Subcutaneous preadipocyte (primary cell): ENCODE data around the gene SLC4A2. TPM values are rescaled to one million over a fixed set of nuclear protein-coding genes. Genes with fewer than 3 reads are reported as not detected.

ENCODE experiments used
- total RNA-seq: library from RNA; depleted of rRNA; stranded (reverse); fragments of >200 nt; gene quantifications from 2 replicates; pipeline ENCODE4 v1.2.3, GENCODE V29; 2012

SLC4A2 gene
- 43.7 and 55.9 TPM in 2 replicates for total RNA-seq

GRCh38 chr7:151059367-151060112, at the start of gene SLC4A2:
TSS of gene SLC4A2 (plus strand) at chr7:151059589. CDS start at chr7:151061988, 2,399 bp downstream.

GRCh38 chr7:151024435-151025056, 34.8 kb upstream of the SLC4A2 start, which contains the start of gene ATG9B:
TSS of gene ATG9B (minus strand) at chr7:151024494. CDS start at chr7:151024423, 71 bp downstream.

GRCh38 chr7:151028131-151028947, 31.1 kb upstream of the SLC4A2 start, which contains the start of gene ABCB8:
TSS of gene ABCB8 (plus strand) at chr7:151028450. CDS start at chr7:151028516, 66 bp downstream.

GRCh38 chr7:151047976-151048815, 11.2 kb upstream of the SLC4A2 start, which contains the start of gene ASIC3:
TSS of gene ASIC3 (plus strand) at chr7:151048531. CDS start at chr7:151048886, 355 bp downstream.

GRCh38 chr7:151057506-151057988, 1.8 kb upstream of the SLC4A2 start, which contains the start of gene CDK5:
TSS of gene CDK5 (minus strand) at chr7:151057897. CDS start at chr7:151057848, 49 bp downstream.

GRCh38 chr7:151080522-151081169, 21.3 kb downstream of the SLC4A2 start, which contains the start of gene FASTK:
TSS of gene FASTK (minus strand) at chr7:151080809. CDS start at chr7:151080766, 43 bp downstream.

GRCh38 chr7:151083071-151083823, 23.9 kb downstream of the SLC4A2 start, which contains the start of gene TMUB1:
TSS of gene TMUB1 (minus strand) at chr7:151083493. CDS start at chr7:151082563, 930 bp downstream.

GRCh38 chr7:151085691-151086620, 26.6 kb downstream of the SLC4A2 start, which contains the start of gene AGAP3:
TSS of gene AGAP3 (plus strand) at chr7:151086475. CDS start at chr7:151086742, 267 bp downstream.

Other genes with a start within 250 kb of the SLC4A2 start
- not detected in 2 replicates for gene AOC1, start 207.1 kb upstream of the SLC4A2 start, total RNA-seq
- not detected in 2 replicates for gene KCNH2, start 81.3 kb upstream of the SLC4A2 start, total RNA-seq
- 3.3 and 3.9 TPM in 2 replicates for gene NOS3, start 68.6 kb upstream of the SLC4A2 start, total RNA-seq
- 0.20 and 0.37 TPM in 2 replicates for gene ATG9B, start 35.1 kb upstream of the SLC4A2 start, total RNA-seq
- gene ABCB8, start 31.1 kb upstream of the SLC4A2 start, total RNA-seq = 33.8 and 48.9 TPM in 2 replicates
- 0.20 and 0.37 TPM in 2 replicates for gene ASIC3, start 11.1 kb upstream of the SLC4A2 start, total RNA-seq
- gene CDK5, start 1.7 kb upstream of the SLC4A2 start, total RNA-seq = 15.1 and 19.5 TPM in 2 replicates
- gene FASTK, start 21.2 kb downstream of the SLC4A2 start, total RNA-seq = 57.7 and 68.2 TPM in 2 replicates
- gene TMUB1, start 23.9 kb downstream of the SLC4A2 start, total RNA-seq = 12.5 and 15.8 TPM in 2 replicates
- gene AGAP3, start 26.9 kb downstream of the SLC4A2 start, total RNA-seq = 52.2 and 60.0 TPM in 2 replicates
- gene GBX1, start 108.1 kb downstream of the SLC4A2 start, total RNA-seq = not detected in 2 replicates
- not detected in 2 replicates for gene ASB10, start 127.7 kb downstream of the SLC4A2 start, total RNA-seq
- not detected in 2 replicates for gene H2BK1, start 150.9 kb downstream of the SLC4A2 start, total RNA-seq
- gene ABCF2, start 167.6 kb downstream of the SLC4A2 start, total RNA-seq = 73.9 and 75.7 TPM in 2 replicates
- gene CHPF2, start 172.9 kb downstream of the SLC4A2 start, total RNA-seq = 55.1 and 63.3 TPM in 2 replicates
- 17.6 and 17.8 TPM in 2 replicates for gene SMARCD3, start 189.1 kb downstream of the SLC4A2 start, total RNA-seq